SJSA1 (cell line): ENCODE results near the gene LILRB2. TPM values are rescaled to one million over a fixed set of nuclear protein-coding genes. Genes with fewer than 3 reads are reported as not detected.
"Not testable (repeated sequence)": the region's sequence is repeated elsewhere in the genome, so short reads cannot be mapped to it uniquely, and the experiment has no call there.

Source experiments
- DNase-seq, 2 experiments: peaks; one replicate each; pipeline ENCODE4 v3.0.0-alpha.2; 2015 to 2020; ENCODE audit warnings: low spot score in 2 of 2, low read depth in 1 of 2
- H3K27ac ChIP-seq: fragments of 250-450 bp; sonication (Bioruptor Pico); 2 replicates; pipeline ENCODE4 v1.5.1; 2020; ENCODE audit warnings: mild to moderate bottlenecking, moderate library complexity
- H3K27me3 ChIP-seq: fragments of 250-450 bp; sonication (Bioruptor Pico); replicated peaks from 2 replicates; pipeline ENCODE4 v1.5.1; 2020; ENCODE audit warnings: mild to moderate bottlenecking, moderate library complexity
- H3K36me3 ChIP-seq: fragments of 250-450 bp; sonication (Bioruptor Pico); 2 replicates; pipeline ENCODE4 v1.5.1; 2020; ENCODE audit warnings: mild to moderate bottlenecking
- H3K4me1 ChIP-seq: fragments of 250-450 bp; sonication (Bioruptor Pico); replicated peaks from 2 replicates; pipeline ENCODE4 v1.6.1; 2021; ENCODE audit warnings: mild to moderate bottlenecking
- H3K4me3 ChIP-seq: fragments of 250-450 bp; sonication (Bioruptor Pico); 2 replicates; pipeline ENCODE4 v1.5.1; 2020; ENCODE audit warnings: mild to moderate bottlenecking
- H3K9me3 ChIP-seq: fragments of 250-450 bp; sonication (Bioruptor Pico); replicated peaks from 2 replicates; pipeline ENCODE4 v1.5.1; 2020; ENCODE audit warnings: mild to moderate bottlenecking
- total RNA-seq: library from RNA; depleted of rRNA; stranded (reverse); fragments of >200 nt; shearing (Covaris generic); gene quantifications from 2 replicates; pipeline ENCODE4 v1.2.3, GENCODE V29; 2014; rRNA removed

Gene LILRB2
- total RNA-seq, 1 experiment from 2014 or later, result not detected

- Histone ChIP-seq H3K4me3 (no peak overlapping the region), H3K9me3 (no peaks in the 10 kb centered on the region), H3K27me3 (peaks cover 26% of the 10 kb centered on the region), H3K36me3 (no peaks in the 10 kb centered on the region), H3K4me1 (no peaks in the 10 kb centered on the region), H3K27ac (no peak overlapping the region)
- DNase-seq, result peak; percentile 61 to 75
These were observed 49.6 kb downstream of the LILRB2 start for GRCh38 chr19:54231077-54231931.

DNA sequence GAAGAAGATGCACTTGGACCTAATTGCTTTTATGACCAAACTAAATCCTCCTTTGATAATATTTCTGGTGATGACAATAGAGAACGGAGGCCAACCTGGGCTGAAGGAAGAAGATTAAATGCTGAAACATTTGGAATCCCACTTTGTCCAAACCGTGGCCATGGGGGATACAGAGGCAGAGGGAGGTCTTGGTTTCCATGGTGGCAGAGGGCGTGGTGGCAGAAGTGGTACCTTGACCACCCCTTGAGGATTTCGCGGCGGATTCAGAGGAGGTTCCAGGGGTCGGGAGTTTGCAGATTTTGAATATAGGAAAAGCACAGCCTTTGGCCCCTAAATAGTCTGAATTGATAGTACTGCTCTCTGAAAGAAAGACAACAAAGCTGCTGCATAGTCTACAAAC, 50.9 kb downstream of the LILRB2 start:
- DNase-seq, result peak in 1 of 2 experiments; percentile 36
- Histone ChIP-seq H3K27ac (no peak overlapping the region), H3K27me3 (peaks cover 32% of the 10 kb centered on the region), H3K4me1 (no peaks in the 10 kb centered on the region), H3K9me3 (no peaks in the 10 kb centered on the region), H3K4me3 (no peak overlapping the region), H3K36me3 (no peaks in the 10 kb centered on the region)

GRCh38 chr19:54229146-54229545, 51.8 kb downstream of the LILRB2 start:
- no peaks in the 10 kb centered on the region for H3K4me1 ChIP-seq
- no peaks in the 10 kb centered on the region for H3K9me3 ChIP-seq
- no peak overlapping the region for H3K4me3 ChIP-seq
- DNase-seq, result peak in 1 of 2 experiments; percentile 28
- no peaks in the 10 kb centered on the region for H3K36me3 ChIP-seq
- peaks cover 32% of the 10 kb centered on the region for H3K27me3 ChIP-seq
- H3K27ac ChIP-seq, result no peak overlapping the region

DNA sequence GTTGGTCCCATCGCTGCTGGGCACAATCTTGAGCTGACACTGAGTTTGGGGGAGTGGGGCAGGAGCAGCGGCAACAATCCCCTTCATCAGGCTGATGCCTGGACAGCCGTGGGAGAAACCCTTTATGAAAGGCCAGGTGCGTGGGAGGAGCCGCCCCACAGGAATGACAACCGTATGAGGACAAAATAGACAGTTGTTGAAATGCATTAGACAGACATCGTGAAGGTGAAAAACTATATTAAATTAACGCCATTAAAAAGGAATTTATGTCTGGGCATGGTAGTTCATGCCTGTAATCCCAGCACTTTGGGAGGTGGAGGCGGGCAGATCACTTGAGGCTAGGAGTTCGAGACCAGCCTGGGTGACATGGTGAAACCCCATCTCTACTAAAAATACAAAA, 56.3 kb downstream of the LILRB2 start:
- not testable (repeated sequence) for H3K9me3 ChIP-seq, H3K27ac ChIP-seq, H3K4me1 ChIP-seq, H3K36me3 ChIP-seq, H3K4me3 ChIP-seq
- H3K27me3 ChIP-seq, result peaks cover 31% of the 10 kb centered on the region
- peak in 1 of 2 experiments; percentile 21 for DNase-seq

DNA sequence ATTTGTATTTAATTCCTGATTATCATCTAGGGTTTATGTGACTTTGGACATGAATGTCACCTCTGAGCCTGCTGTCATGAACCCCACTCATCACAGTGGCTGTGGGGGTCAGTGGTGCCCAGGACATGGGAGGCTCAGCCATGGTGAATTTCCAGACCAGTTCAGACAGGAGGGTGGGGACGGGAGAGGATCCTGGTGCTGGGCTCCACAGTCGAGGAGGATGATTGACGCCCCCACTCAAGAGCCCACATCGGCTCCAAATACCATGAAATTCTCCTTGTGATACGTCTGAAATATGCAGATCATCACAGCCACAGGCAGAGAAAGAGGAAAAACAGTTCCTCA, 57.0 kb downstream of the LILRB2 start:
- H3K36me3 ChIP-seq, result not testable (repeated sequence)

More for the DNA sequence above, 57.0 kb downstream of the LILRB2 start:
- H3K4me1 ChIP-seq, H3K27ac ChIP-seq, H3K4me3 ChIP-seq, H3K9me3 ChIP-seq: not testable (repeated sequence)
- peaks cover 28% of the 10 kb centered on the region for H3K27me3 ChIP-seq
- DNase-seq, result peak in 1 of 2 experiments; percentile 28

Other genes starting within 250 kb of the LILRB2 start
- not detected in 2 replicates for gene VSTM1, start 217.2 kb downstream of the LILRB2 start, total RNA-seq
- not detected in 2 replicates for gene TARM1, start 199.7 kb downstream of the LILRB2 start, total RNA-seq
- gene OSCAR, start 180.3 kb downstream of the LILRB2 start, total RNA-seq, result not detected in 2 replicates
- gene NDUFA3, start 178.3 kb downstream of the LILRB2 start, total RNA-seq, result 24.2 and 51.7 TPM in 2 replicates
- 31.7 and 48.5 TPM in 2 replicates for gene TFPT, start 165.5 kb downstream of the LILRB2 start, total RNA-seq
- 70.6 and 79.9 TPM in 2 replicates for gene PRPF31, start 165.4 kb downstream of the LILRB2 start, total RNA-seq
- gene CNOT3, start 143.3 kb downstream of the LILRB2 start, total RNA-seq, result 13.9 and 14.2 TPM in 2 replicates
- gene LENG1, start 121.4 kb downstream of the LILRB2 start, total RNA-seq, result 15.8 and 18.9 TPM in 2 replicates
- gene TMC4, start 108.0 kb downstream of the LILRB2 start, total RNA-seq, result 0.11 TPM in 1 of 2 replicates, not detected in the other
- gene MBOAT7, start 91.5 kb downstream of the LILRB2 start, total RNA-seq, result 97.7 and 118 TPM in 2 replicates
- gene TSEN34, start 89.8 kb downstream of the LILRB2 start, total RNA-seq, result 85.4 and 106 TPM in 2 replicates
- 1,209 and 2,142 TPM in 2 replicates for gene RPS9, start 80.3 kb downstream of the LILRB2 start, total RNA-seq
- not detected in 2 replicates for gene LILRB3, start 58.1 kb downstream of the LILRB2 start, total RNA-seq
- not detected in 2 replicates for gene LILRA6, start 38.3 kb downstream of the LILRB2 start, total RNA-seq
- gene LILRB5, start 23.8 kb downstream of the LILRB2 start, total RNA-seq, result not detected in 2 replicates
- not detected in 2 replicates for gene LILRA5, start 32.1 kb upstream of the LILRB2 start, total RNA-seq
- gene LILRA4, start 58.1 kb upstream of the LILRB2 start, total RNA-seq, result not detected in 2 replicates
- not detected in 2 replicates for gene LAIR1, start 83.8 kb upstream of the LILRB2 start, total RNA-seq
- gene TTYH1, start 134.4 kb upstream of the LILRB2 start, total RNA-seq, result not detected in 2 replicates
- 9.5 and 14.4 TPM in 2 replicates for gene LENG8, start 168.1 kb upstream of the LILRB2 start, total RNA-seq
- gene LENG9, start 182.7 kb upstream of the LILRB2 start, total RNA-seq, result 4.0 and 5.4 TPM in 2 replicates
- gene CDC42EP5, start 192.2 kb upstream of the LILRB2 start, total RNA-seq, result 1.2 and 8.8 TPM in 2 replicates
- not detected in 2 replicates for gene LAIR2, start 221.7 kb upstream of the LILRB2 start, total RNA-seq